Trophoblast cell (in vitro differentiated cells and primary cell): Measurements from ENCODE around the gene CZIB. TPM values are rescaled to one million over a fixed set of nuclear protein-coding genes. Genes with fewer than 3 reads are reported as not detected.

ENCODE experiments used
- DNase-seq, 2 donors: peaks; one replicate each; pipeline ENCODE4 v3.0.0-alpha.2; 2016
- H2AFZ ChIP-seq: 2 replicates; pipeline ENCODE4 v1.6.1; 2013; ENCODE audit warnings: low read length, moderate library complexity, mild to moderate bottlenecking; ENCODE audit not compliant: insufficient read depth, poor library complexity
- H2AK5ac ChIP-seq: 2 replicates; pipeline ENCODE4 v1.6.1; 2013; ENCODE audit warnings: mild to moderate bottlenecking, low read length
- H2BK120ac ChIP-seq: 2 replicates; pipeline ENCODE4 v1.6.1; 2013; ENCODE audit warnings: low read length, mild to moderate bottlenecking, moderate library complexity; ENCODE audit not compliant: insufficient read depth, poor library complexity
- H2BK12ac ChIP-seq: 2 replicates; pipeline ENCODE4 v1.6.1; 2013; ENCODE audit warnings: mild to moderate bottlenecking, low read length, moderate library complexity
- H2BK5ac ChIP-seq: 2 replicates; pipeline ENCODE4 v1.6.1; 2013; ENCODE audit warnings: low read length, low read depth, moderate library complexity, mild to moderate bottlenecking; ENCODE audit not compliant: poor library complexity
- H3K14ac ChIP-seq: 2 replicates; pipeline ENCODE4 v1.6.1; 2013; ENCODE audit warnings: mild to moderate bottlenecking, low read length
- H3K18ac ChIP-seq: 2 replicates; pipeline ENCODE4 v1.6.1; 2013; ENCODE audit warnings: mild to moderate bottlenecking, low read length
- H3K23ac ChIP-seq: 2 replicates; pipeline ENCODE4 v1.6.1; 2013; ENCODE audit warnings: low read length
- H3K27ac ChIP-seq: 2 replicates; pipeline ENCODE4 v1.5.1; 2013; ENCODE audit warnings: low read depth, mild to moderate bottlenecking, inconsistent platforms, low read length, moderate library complexity
- H3K27me3 ChIP-seq: 2 replicates; pipeline ENCODE4 v1.6.1; 2013; ENCODE audit warnings: inconsistent platforms, mild to moderate bottlenecking, low read length, moderate library complexity; ENCODE audit not compliant: insufficient read depth
- H3K36me3 ChIP-seq, 2 experiments: 1 replicate in 1 of 2; 2 replicates in 1 of 2; pipeline ENCODE4 v1.6.1; 2013; ENCODE audit warnings: low read length in 2 of 2, mild to moderate bottlenecking in 2 of 2, moderate library complexity in 1 of 2; ENCODE audit not compliant: insufficient read depth in 2 of 2, control insufficient read depth in 1 of 2
- H3K4ac ChIP-seq: 2 replicates; pipeline ENCODE4 v1.6.1; 2013; ENCODE audit warnings: low read depth, mild to moderate bottlenecking, low read length, moderate library complexity
- H3K4me1 ChIP-seq, 2 experiments: 1 replicate in 1 of 2; 2 replicates in 1 of 2; pipeline ENCODE4 v1.6.1; 2013; ENCODE audit warnings: low read length in 2 of 2, mild to moderate bottlenecking in 2 of 2, moderate library complexity in 1 of 2; ENCODE audit not compliant: insufficient read depth in 2 of 2, control insufficient read depth in 1 of 2
- H3K4me2 ChIP-seq: 2 replicates; pipeline ENCODE4 v1.6.1; 2013; ENCODE audit warnings: inconsistent platforms, mild to moderate bottlenecking, low read length, moderate library complexity
- H3K4me3 ChIP-seq: 2 replicates; pipeline ENCODE4 v1.5.1; 2013; ENCODE audit warnings: mild to moderate bottlenecking, low read depth, low read length, inconsistent platforms
- H3K79me1 ChIP-seq: one replicate; pipeline ENCODE4 v1.6.1; 2013; ENCODE audit warnings: low read length
- H3K79me2 ChIP-seq: 2 replicates; pipeline ENCODE4 v1.6.1; 2013; ENCODE audit warnings: low read length, mild to moderate bottlenecking; ENCODE audit not compliant: control insufficient read depth, insufficient read depth, poor library complexity
- H3K9ac ChIP-seq: 2 replicates; pipeline ENCODE4 v1.6.1; 2013; ENCODE audit warnings: mild to moderate bottlenecking, low read length
- H3K9me3 ChIP-seq: 2 replicates; pipeline ENCODE4 v1.6.1; 2013; ENCODE audit warnings: low read depth, mild to moderate bottlenecking, control low read depth, inconsistent platforms, low read length; ENCODE audit not compliant: insufficient read depth
- H4K12ac ChIP-seq: 2 replicates; pipeline ENCODE4 v1.6.1; 2013; ENCODE audit warnings: low read depth, mild to moderate bottlenecking, low read length, moderate library complexity
- H4K8ac ChIP-seq: 2 replicates; pipeline ENCODE4 v1.6.1; 2013; ENCODE audit warnings: low read depth, mild to moderate bottlenecking, low read length, moderate library complexity
- H4K91ac ChIP-seq: one replicate; pipeline ENCODE4 v1.6.1; 2013; ENCODE audit warnings: low read depth, mild to moderate bottlenecking, low read length, moderate library complexity
- WGBS: extraction: QIAGEN DNeasy Blood & Tissue Kit; methylation state at CpG from one replicate; pipeline ENCODE4 v1.1.7; 2013; ENCODE audit warnings: missing lambda C conversion rate; ENCODE audit not compliant: insufficient read length, insufficient coverage; ENCODE audit errors: extremely low coverage; 5-methylcytosine and 5-hydroxymethylcytosine counted together
- polyA plus RNA-seq: library from polyadenylated mRNA; stranded (reverse); fragments of 200-250 nt; gene quantifications from 2 replicates; pipeline ENCODE4 v1.2.3, GENCODE V29; 2013

CZIB gene
- 32.3 and 34.4 TPM in 2 replicates for polyA plus RNA-seq

DNA sequence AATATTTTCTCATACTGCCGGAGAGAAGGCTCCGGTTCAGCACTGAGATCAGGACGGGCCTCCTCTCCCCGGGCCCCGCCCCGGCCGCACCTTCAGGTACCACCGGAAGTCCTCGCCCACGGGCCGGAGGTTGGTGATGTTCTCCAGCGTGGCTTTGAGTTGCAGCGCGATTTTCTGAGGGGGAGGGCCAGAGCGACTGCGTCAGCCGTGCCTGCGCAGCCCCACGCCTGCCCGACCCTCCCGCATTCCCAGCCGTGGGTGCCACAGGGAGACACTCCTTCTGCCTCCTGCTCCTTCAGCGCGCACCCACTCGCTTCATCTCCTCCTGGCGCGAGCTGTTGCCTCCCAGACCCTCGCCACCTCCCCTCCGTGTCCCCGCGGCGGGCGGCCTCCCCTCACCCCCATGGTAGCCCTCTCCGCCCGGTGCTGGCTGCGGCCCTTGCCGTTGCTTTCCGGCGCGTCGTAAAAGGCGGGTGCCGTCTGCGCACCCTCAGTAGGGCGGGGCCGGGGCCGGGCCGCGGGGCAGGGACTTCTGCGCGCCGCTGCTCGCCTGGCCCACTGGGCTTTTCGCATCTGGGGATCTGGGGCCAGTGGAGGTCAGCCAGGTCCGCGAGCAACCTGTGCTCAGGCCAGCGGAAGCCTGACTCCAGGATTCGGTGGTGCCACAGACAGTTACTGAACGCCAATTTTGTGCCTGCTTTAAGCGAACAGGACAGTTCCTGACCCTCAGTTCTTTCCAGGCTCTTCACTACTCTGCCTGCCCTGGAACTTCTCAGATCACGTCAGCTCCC, at the start of gene CZIB:
Gene CZIB (minus strand): TSS at position 464 of the 791 bp plus-strand sequence. CDS start 59 bp downstream, at position 405.
- Histone ChIP-seq H3K4ac (peak within 1 kb of the TSS; percentile 64), H3K4me3 (peak within 1 kb of the TSS; percentile 97), H3K27ac (peak within 1 kb of the TSS; percentile 98), H3K18ac (peak within 1 kb of the TSS; percentile 98), H4K91ac (peak within 1 kb of the TSS; percentile 96), H3K27me3 (no peaks in the 10 kb centered on the region), H3K23ac (no peak within 1 kb of the TSS), H3K9ac (peak within 1 kb of the TSS; percentile 100), H2AFZ (peak within 1 kb of the TSS; percentile 97), H3K79me1 (peaks cover 5% of the 10 kb centered on the region), H2BK12ac (no peak within 1 kb of the TSS), H3K4me2 (peak within 1 kb of the TSS; percentile 78), H2BK5ac (peak within 1 kb of the TSS; percentile 82), H4K12ac (peak within 1 kb of the TSS; percentile 94), H3K36me3 (peaks cover 4 to 7% of the 10 kb centered on the region in 2 experiments), H4K8ac (peak within 1 kb of the TSS; percentile 99), H3K14ac (peak within 1 kb of the TSS; percentile 99), H3K79me2 (peaks cover 3% of the 10 kb centered on the region), H2AK5ac (peak within 1 kb of the TSS; percentile 90), H3K9me3 (no peaks in the 10 kb centered on the region), H2BK120ac (peak within 1 kb of the TSS; percentile 77), H3K4me1 (peaks cover 0 to 9% of the 10 kb centered on the region in 2 experiments)
- peak; percentile 92 to 96 for DNase-seq
- no CpG with 5 or more reads among the region's 61 CpGs for WGBS

DNA sequence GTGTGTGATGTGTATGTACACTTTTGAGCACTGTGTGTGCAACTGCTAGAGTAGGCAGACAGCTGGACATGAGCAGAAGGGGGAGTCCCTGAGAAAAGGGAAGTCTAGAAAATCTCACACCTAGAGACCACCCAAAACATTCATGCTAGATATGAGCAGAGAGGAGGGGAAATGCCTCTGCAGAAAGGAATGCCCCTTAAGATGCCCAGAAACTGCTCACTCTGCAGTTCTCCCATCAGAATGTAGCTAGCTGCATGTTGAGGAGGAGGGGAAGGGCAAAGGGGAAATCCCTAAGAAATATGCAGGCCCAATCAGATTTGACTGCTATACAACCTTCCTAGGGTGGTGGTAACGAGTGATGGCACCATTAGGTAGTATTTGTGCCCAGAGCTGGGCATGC, 49.7 kb upstream of the CZIB start:
- H3K4me2 ChIP-seq, result no peak overlapping the region

DNA sequence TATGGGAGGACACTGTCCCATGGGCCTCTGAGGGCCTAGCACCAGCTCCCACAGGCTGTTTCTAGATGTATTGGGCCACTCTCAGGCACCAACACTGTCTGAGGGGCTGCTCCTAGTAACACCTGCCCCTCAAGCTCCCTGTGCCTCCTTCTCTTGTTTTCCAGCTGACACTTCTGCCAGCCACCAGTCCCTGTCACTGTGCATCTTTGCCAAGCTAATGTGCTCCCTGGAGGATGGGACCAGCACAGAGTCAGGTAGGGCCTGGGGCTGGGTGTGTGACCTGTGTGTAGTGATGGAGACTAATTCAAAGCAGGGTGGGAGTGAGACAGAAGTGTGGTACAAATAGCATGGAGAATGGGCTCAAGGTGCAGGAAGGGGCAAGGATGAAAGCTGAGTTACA, 47.3 kb upstream of the CZIB start:
- Histone ChIP-seq H3K4me3 (no peak overlapping the region), H3K79me1 (no peaks in the 10 kb centered on the region), H2AFZ (no peak overlapping the region), H3K79me2 (no peaks in the 10 kb centered on the region), H3K4me1 (peaks cover 5 to 7% of the 10 kb centered on the region in 2 experiments), H4K12ac (no peak overlapping the region), H3K9ac (no peak overlapping the region), H2AK5ac (no peak overlapping the region), H3K36me3 (no peaks in the 10 kb centered on the region), H3K18ac (no peak overlapping the region), H2BK5ac (no peak overlapping the region), H3K9me3 (peaks cover 11% of the 10 kb centered on the region), H4K91ac (no peak overlapping the region), H3K4ac (no peak overlapping the region), H2BK120ac (no peak overlapping the region), H4K8ac (no peak overlapping the region), H3K4me2 (no peak overlapping the region), H3K23ac (no peak overlapping the region), H2BK12ac (no peak overlapping the region), H3K27ac (no peak overlapping the region), H3K27me3 (no peaks in the 10 kb centered on the region), H3K14ac (no peak overlapping the region)
- no peak for DNase-seq

More for the DNA sequence above, 49.7 kb upstream of the CZIB start:
- H3K9ac ChIP-seq, result no peak overlapping the region
- peaks cover 4% of the 10 kb centered on the region for H3K79me1 ChIP-seq
- H4K91ac ChIP-seq, result no peak overlapping the region
- no peak overlapping the region for H2BK12ac ChIP-seq
- no peak overlapping the region for H3K14ac ChIP-seq
- no peak overlapping the region for H2AK5ac ChIP-seq
- no CpG with 5 or more reads among the region's 1 CpG for WGBS
- H4K12ac ChIP-seq, result no peak overlapping the region
- H3K9me3 ChIP-seq, result peaks cover 11% of the 10 kb centered on the region
- H2AFZ ChIP-seq, result no peak overlapping the region
- peaks cover 21 to 23% of the 10 kb centered on the region in 2 experiments for H3K4me1 ChIP-seq
- no peaks in the 10 kb centered on the region for H3K79me2 ChIP-seq
- H3K36me3 ChIP-seq, result no peaks in the 10 kb centered on the region
- H3K4me3 ChIP-seq, result no peak overlapping the region
- no peak overlapping the region for H3K27ac ChIP-seq
- DNase-seq, result no peak
- no peak overlapping the region for H3K4ac ChIP-seq
- no peak overlapping the region for H3K23ac ChIP-seq
- no peaks in the 10 kb centered on the region for H3K27me3 ChIP-seq
- no peak overlapping the region for H2BK120ac ChIP-seq
- no peak overlapping the region for H2BK5ac ChIP-seq
- H3K18ac ChIP-seq, result no peak overlapping the region
- no peak overlapping the region for H4K8ac ChIP-seq

DNA sequence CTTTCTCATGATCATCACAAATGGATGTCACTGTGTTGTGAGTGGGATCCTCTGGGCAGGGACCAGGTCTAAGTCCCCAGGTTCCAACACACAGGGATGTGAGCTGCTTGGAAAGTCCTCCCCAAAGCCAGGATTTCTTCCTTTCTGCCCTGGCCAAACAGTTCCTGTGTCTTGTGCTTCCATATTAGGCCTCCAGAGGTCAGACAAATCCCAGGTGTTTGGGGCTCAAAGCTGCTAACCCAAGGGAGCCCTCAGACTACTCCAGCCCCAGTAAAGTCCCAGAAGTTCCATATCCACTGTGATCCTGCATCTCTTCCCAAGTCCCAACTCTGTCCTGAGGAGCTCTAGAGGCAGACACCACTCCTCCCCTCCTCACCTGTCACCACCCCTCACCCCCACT, 45.6 kb upstream of the CZIB start:
- no peak overlapping the region for H2BK12ac ChIP-seq

More for the DNA sequence above, 45.6 kb upstream of the CZIB start:
- H2AK5ac ChIP-seq, result no peak overlapping the region
- no peak overlapping the region for H3K4ac ChIP-seq
- H3K36me3 ChIP-seq, result no peaks in the 10 kb centered on the region
- no peaks in the 10 kb centered on the region for H3K27me3 ChIP-seq
- no peak overlapping the region for H2AFZ ChIP-seq
- H3K4me2 ChIP-seq, result no peak overlapping the region
- no peak overlapping the region for H3K27ac ChIP-seq
- H3K79me2 ChIP-seq, result no peaks in the 10 kb centered on the region
- no peak for DNase-seq
- H3K18ac ChIP-seq, result no peak overlapping the region
- no peaks in the 10 kb centered on the region for H3K4me1 ChIP-seq
- no peak overlapping the region for H4K12ac ChIP-seq
- H2BK5ac ChIP-seq, result no peak overlapping the region
- no peak overlapping the region for H2BK120ac ChIP-seq
- no peak overlapping the region for H3K23ac ChIP-seq
- H3K9ac ChIP-seq, result no peak overlapping the region
- no peaks in the 10 kb centered on the region for H3K79me1 ChIP-seq
- no peak overlapping the region for H4K8ac ChIP-seq
- H3K9me3 ChIP-seq, result peaks cover 6% of the 10 kb centered on the region
- no peak overlapping the region for H3K4me3 ChIP-seq
- H4K91ac ChIP-seq, result no peak overlapping the region
- no peak overlapping the region for H3K14ac ChIP-seq
